Lower lobe of right lung (tissue), 2 donors: ENCODE data around the gene PTGFRN. TPM values are rescaled to one million over a fixed set of nuclear protein-coding genes. Genes with fewer than 3 reads are reported as not detected.

Source experiments
- ATAC-seq, 2 donors: fragments of 200-7000 bp; cut with Tn5 transposase; one replicate each; pipeline ENCODE4 v1.9.1; 2020 to 2022; ENCODE audit warnings: mild to moderate bottlenecking in 2 of 2, moderate library complexity in 2 of 2
- DNase-seq: peaks from one replicate; pipeline ENCODE4 v3.0.0-alpha.2; 2020
- H3K27ac ChIP-seq: fragments of 200-600 bp; one replicate; pipeline ENCODE4 v1.8.0; 2022
- H3K27me3 ChIP-seq: fragments of 200-600 bp; one replicate; pipeline ENCODE4 v1.8.0; 2022; ENCODE audit warnings: low read depth
- H3K36me3 ChIP-seq: fragments of 200-600 bp; one replicate; pipeline ENCODE4 v1.8.0; 2022; ENCODE audit warnings: mild to moderate bottlenecking
- H3K4me1 ChIP-seq: fragments of 200-600 bp; one replicate; pipeline ENCODE4 v1.8.0; 2022
- H3K4me3 ChIP-seq: fragments of 200-600 bp; one replicate; pipeline ENCODE4 v1.8.0; 2022; ENCODE audit warnings: mild to moderate bottlenecking
- H3K9me3 ChIP-seq: fragments of 200-600 bp; one replicate; pipeline ENCODE4 v1.8.0; 2022
- intact Hi-C: fragments of 100-400 bp; cut with DNase I; formaldehyde crosslinking; loops from one replicate; pipeline ENCODE4 v1.11.0; 2022
- total RNA-seq: library from RNA; stranded (reverse); fragmentation: NEBNext Ultra II Directional; extraction: Animal tissue kit (Norgen Biotek cat#: 25700); gene quantifications from one replicate; pipeline ENCODE4 v1.2.1, GENCODE V29; 2021
- TF ChIP-seq, protein P1 (sequence below): fragments of 200-600 bp; IDR thresholded peaks from one replicate; pipeline ENCODE4 v1.8.0; 2022; ENCODE audit warnings: antibody characterized with exemption, mild to moderate bottlenecking
- donor health status: DM: no; HTN: yes; CAD: no; lungs with severe emphysema.

Gene PTGFRN
- total RNA-seq, 1 donor from 2014 or later: 31.1 TPM

- H3K36me3 ChIP-seq: peaks cover 7% of the 10 kb centered on the region
- H3K27me3 ChIP-seq: no peaks in the 10 kb centered on the region
- H3K4me3 ChIP-seq: no peak overlapping the region
- no peaks in the 10 kb centered on the region for H3K9me3 ChIP-seq
- intact Hi-C loops: no loop called here
- TF ChIP-seq, protein P1, sequence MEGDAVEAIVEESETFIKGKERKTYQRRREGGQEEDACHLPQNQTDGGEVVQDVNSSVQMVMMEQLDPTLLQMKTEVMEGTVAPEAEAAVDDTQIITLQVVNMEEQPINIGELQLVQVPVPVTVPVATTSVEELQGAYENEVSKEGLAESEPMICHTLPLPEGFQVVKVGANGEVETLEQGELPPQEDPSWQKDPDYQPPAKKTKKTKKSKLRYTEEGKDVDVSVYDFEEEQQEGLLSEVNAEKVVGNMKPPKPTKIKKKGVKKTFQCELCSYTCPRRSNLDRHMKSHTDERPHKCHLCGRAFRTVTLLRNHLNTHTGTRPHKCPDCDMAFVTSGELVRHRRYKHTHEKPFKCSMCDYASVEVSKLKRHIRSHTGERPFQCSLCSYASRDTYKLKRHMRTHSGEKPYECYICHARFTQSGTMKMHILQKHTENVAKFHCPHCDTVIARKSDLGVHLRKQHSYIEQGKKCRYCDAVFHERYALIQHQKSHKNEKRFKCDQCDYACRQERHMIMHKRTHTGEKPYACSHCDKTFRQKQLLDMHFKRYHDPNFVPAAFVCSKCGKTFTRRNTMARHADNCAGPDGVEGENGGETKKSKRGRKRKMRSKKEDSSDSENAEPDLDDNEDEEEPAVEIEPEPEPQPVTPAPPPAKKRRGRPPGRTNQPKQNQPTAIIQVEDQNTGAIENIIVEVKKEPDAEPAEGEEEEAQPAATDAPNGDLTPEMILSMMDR: no peak
- no peak for DNase-seq
- ATAC-seq: no peak
- peaks cover 8% of the 10 kb centered on the region for H3K4me1 ChIP-seq
- H3K27ac ChIP-seq: no peak overlapping the region
Measured at GRCh38 chr1:116947092-116947860, 37.6 kb downstream of the PTGFRN start.

DNA sequence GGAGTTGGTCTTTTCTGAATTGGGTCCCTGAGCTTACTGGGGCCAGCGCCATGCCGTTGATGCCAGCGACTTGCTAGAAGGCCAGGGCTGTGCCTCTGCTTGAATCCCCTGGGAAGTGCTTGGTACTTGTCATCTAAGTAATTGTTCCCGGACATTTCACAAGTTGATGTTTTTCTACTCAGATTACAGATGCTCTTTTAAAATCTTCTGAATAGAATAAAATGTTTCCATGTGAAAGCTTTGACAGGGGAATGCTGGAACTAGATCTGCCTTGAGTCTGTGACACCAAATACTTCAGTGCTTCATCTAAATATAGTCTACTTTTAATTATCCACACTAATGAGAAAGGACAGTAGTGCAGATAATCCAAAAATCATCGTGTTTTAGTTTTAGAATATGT, 38.3 kb downstream of the PTGFRN start:
- Histone ChIP-seq H3K4me1 (peaks cover 8% of the 10 kb centered on the region), H3K36me3 (peaks cover 7% of the 10 kb centered on the region), H3K27me3 (no peaks in the 10 kb centered on the region), H3K27ac (no peak overlapping the region), H3K4me3 (no peak overlapping the region), H3K9me3 (no peaks in the 10 kb centered on the region)
- intact Hi-C loops: no loop called here
- TF ChIP-seq, protein P1: no peak
- no peak for DNase-seq
- no peak for ATAC-seq

GRCh38 chr1:116948642-116949041, 38.9 kb downstream of the PTGFRN start:
- Histone ChIP-seq H3K9me3 (no peaks in the 10 kb centered on the region), H3K27me3 (no peaks in the 10 kb centered on the region), H3K4me1 (peaks cover 8% of the 10 kb centered on the region), H3K36me3 (peaks cover 7% of the 10 kb centered on the region), H3K27ac (no peak overlapping the region), H3K4me3 (no peak overlapping the region)
- TF ChIP-seq, protein P1: no peak
- DNase-seq (no peak), ATAC-seq (no peak)
- intact Hi-C loops: no loop called here

GRCh38 chr1:116949213-116949985, 39.7 kb downstream of the PTGFRN start:
- Histone ChIP-seq H3K27ac (no peak overlapping the region), H3K36me3 (peaks cover 7% of the 10 kb centered on the region), H3K9me3 (no peaks in the 10 kb centered on the region), H3K4me1 (peaks cover 8% of the 10 kb centered on the region), H3K4me3 (no peak overlapping the region), H3K27me3 (no peaks in the 10 kb centered on the region)
- DNase-seq (no peak), ATAC-seq (no peak)
- TF ChIP-seq, protein P1: no peak
- intact Hi-C loops: no loop called here

GRCh38 chr1:116950517-116951199, 40.9 kb downstream of the PTGFRN start:
- intact Hi-C loops: no loop called here
- Histone ChIP-seq H3K36me3 (peaks cover 3% of the 10 kb centered on the region), H3K27me3 (no peaks in the 10 kb centered on the region), H3K4me3 (no peak overlapping the region), H3K4me1 (peaks cover 8% of the 10 kb centered on the region), H3K27ac (peak overlapping the region; percentile 39), H3K9me3 (no peaks in the 10 kb centered on the region)
- ATAC-seq (peak in 1 of 2 donors; percentile 46), DNase-seq (no peak)
- TF ChIP-seq, protein P1: no peak
